Psoas muscle (tissue), 8 donors: ENCODE results near the gene GPLD1. TPM values are rescaled to one million over a fixed set of nuclear protein-coding genes. Genes with fewer than 3 reads are reported as not detected.

Experiments
- ATAC-seq, 4 donors: fragments of 200-7000 bp; cut with Tn5 transposase; one replicate each; pipeline ENCODE4 v1.9.1; 2020; ENCODE audit warnings: moderate library complexity in 3 of 4, mild to moderate bottlenecking in 2 of 4
- DNase-seq, 2 donors: peaks; one replicate each; pipeline ENCODE4 v3.0.0-alpha.2; 2020
- H3K27ac ChIP-seq: fragments of 200-600 bp; one replicate; pipeline ENCODE4 v1.8.0; 2022
- H3K27me3 ChIP-seq, 3 donors: fragments of 200-600 bp in 1 of 3; one replicate each; pipeline versions ENCODE4 v1.6.1 to v1.8.0; 2013 to 2022; ENCODE audit warnings: low read length in 2 of 3, mild to moderate bottlenecking in 2 of 3, moderate library complexity in 1 of 3; ENCODE audit not compliant: insufficient read depth in 3 of 3
- H3K36me3 ChIP-seq, 2 donors: fragments of 200-600 bp in 1 of 2; one replicate each; pipeline versions ENCODE4 v1.6.1 to v1.8.0; 2013 to 2022; ENCODE audit warnings: low read depth in 1 of 2, mild to moderate bottlenecking in 1 of 2, moderate library complexity in 1 of 2; ENCODE audit not compliant: insufficient read depth in 1 of 2
- H3K4me1 ChIP-seq: fragments of 200-600 bp; one replicate; pipeline ENCODE4 v1.8.0; 2022
- H3K4me3 ChIP-seq: fragments of 200-600 bp; one replicate; pipeline ENCODE4 v1.8.0; 2022; ENCODE audit warnings: mild to moderate bottlenecking
- H3K9me3 ChIP-seq: fragments of 200-600 bp; one replicate; pipeline ENCODE4 v1.8.0; 2022
- CTCF ChIP-seq: fragments of 200-600 bp; IDR thresholded peaks from one replicate; pipeline ENCODE4 v1.8.0; 2022; ENCODE audit warnings: antibody characterized with exemption
- WGBS, 3 donors: extraction: QIAGEN DNeasy Blood & Tissue Kit; methylation state at CpG; one replicate each; pipeline versions ENCODE4 v1.1.6 to v1.1.7; 2013; 5-methylcytosine and 5-hydroxymethylcytosine counted together
- intact Hi-C, 2 donors: fragments of 100-400 bp; cut with DNase I; formaldehyde crosslinking; loops; one replicate each; pipeline versions ENCODE4 v1.11.0 to v1.14.2; 2022
- polyA plus RNA-seq, 3 donors: library from polyadenylated mRNA; stranded (reverse); fragments of 200-250 nt; gene quantifications; one replicate each; pipeline ENCODE4 v1.2.3, GENCODE V29; 2013
- total RNA-seq, 4 donors: library from RNA; stranded (reverse); fragmentation: NEBNext Ultra II Directional in 2 of 4; extraction: Animal tissue kit (Norgen Biotek cat#: 25700) in 2 of 4; gene quantifications; one replicate each; pipeline versions ENCODE4 v1.2.1 to v1.2.4, GENCODE V29; 2021 to 2023
- donor health status: healthy with polysubstance abuse.
- donor health status: DM: no; HTN: no; CAD: no; lungs with moderate emphysema.
- donor health status: Bipolar disorder and iron deficiency.
- donor health status: healthy.
- donor health status: DM: yes; HTN: yes; CAD: no.
- donor health status: DM: no; HTN: no; CAD: no.
- donor health status: DM: no; HTN: no; CAD: no.
- donor health status: DM: yes; HTN: yes; CAD: no.

The GPLD1 gene
- total and polyA plus RNA-seq, 7 donors, result 0.25 to 1.1 (median 0.38) TPM

- no peak for TF ChIP-seq CTCF
- Histone ChIP-seq H3K27ac (no peak overlapping the region), H3K4me1 (no peaks in the 10 kb centered on the region), H3K36me3 (no peaks in the 10 kb centered on the region), H3K9me3 (no peaks in the 10 kb centered on the region), H3K4me3 (no peak overlapping the region), H3K27me3 (no peaks in the 10 kb centered on the region)
- ATAC-seq, result no peak
- intact Hi-C loops, result no loop called here
- WGBS, 3 donors, result 94 to 98% (median 97%) methylated on average over 1 of the region's 1 CpG
- DNase-seq, result no peak
Observed at GRCh38 chr6:24477070-24477469, 12.3 kb downstream of the GPLD1 start.

GRCh38 chr6:24476631-24477030 is 12.7 kb downstream of the GPLD1 start:
- Histone ChIP-seq H3K27me3 (no peaks in the 10 kb centered on the region), H3K4me3 (no peak overlapping the region), H3K4me1 (no peaks in the 10 kb centered on the region), H3K36me3 (no peaks in the 10 kb centered on the region), H3K9me3 (no peaks in the 10 kb centered on the region), H3K27ac (no peak overlapping the region)
- no peak for TF ChIP-seq CTCF
- DNase-seq, result no peak
- ATAC-seq, result no peak
- 87 to 91% (median 90%) methylated on average over 6 of the region's 6 CpGs for WGBS, 3 donors
- intact Hi-C loops, result no loop called here

GRCh38 chr6:24472181-24472580 is 17.2 kb downstream of the GPLD1 start:
- ATAC-seq, result no peak
- H3K27ac ChIP-seq, result no peak overlapping the region
- H3K4me1 ChIP-seq, result no peaks in the 10 kb centered on the region
- no peaks in the 10 kb centered on the region for H3K27me3 ChIP-seq
- H3K4me3 ChIP-seq, result no peak overlapping the region
- intact Hi-C loops, result no loop called here
- no peaks in the 10 kb centered on the region for H3K36me3 ChIP-seq
- no peaks in the 10 kb centered on the region for H3K9me3 ChIP-seq
- no peak for TF ChIP-seq CTCF
- DNase-seq, result no peak

- Histone ChIP-seq H3K36me3 (no peaks in the 10 kb centered on the region), H3K9me3 (no peaks in the 10 kb centered on the region), H3K27me3 (no peaks in the 10 kb centered on the region), H3K4me3 (no peak overlapping the region), H3K27ac (no peak overlapping the region), H3K4me1 (peaks cover 3% of the 10 kb centered on the region)
- WGBS, 3 donors, result 93 to 95% (median 94%) methylated on average over 7 of the region's 7 CpGs
- TF ChIP-seq CTCF, result no peak
- ATAC-seq (no peak), DNase-seq (no peak)
- intact Hi-C loops, result no loop called here
Observed at GRCh38 chr6:24469811-24470210, 19.6 kb downstream of the GPLD1 start.

- Histone ChIP-seq H3K27me3 (no peaks in the 10 kb centered on the region), H3K9me3 (no peaks in the 10 kb centered on the region), H3K4me3 (no peak overlapping the region), H3K4me1 (peaks cover 3% of the 10 kb centered on the region), H3K27ac (no peak overlapping the region), H3K36me3 (no peaks in the 10 kb centered on the region)
- TF ChIP-seq CTCF, result no peak
- intact Hi-C loops, result no loop called here
- ATAC-seq (no peak), DNase-seq (no peak)
- 87 to 91% (median 89%) methylated on average over 11 of the region's 11 CpGs for WGBS, 3 donors
Observed at GRCh38 chr6:24464253-24465038, 24.9 kb downstream of the GPLD1 start.
